A673 (cell line): ENCODE measurements around the gene C19orf53.

Source experiments
- CTCF ChIP-seq: fragments of 300-800, 200-600 bp; sonication (generic); conservative IDR thresholded peaks from 2 replicates; pipeline ENCODE4 v1.5.1; 2017; ENCODE audit warnings: low read depth, mild to moderate bottlenecking, antibody characterized with exemption, low read length, moderate library complexity, mixed read lengths
- EZH2 ChIP-seq: fragments of 200-600 bp; sonication (generic); IDR thresholded peaks from 2 replicates; pipeline ENCODE4 v1.6.1; 2017; ENCODE audit warnings: borderline replicate concordance, low read depth, mild to moderate bottlenecking, mixed read lengths, antibody characterized with exemption, low read length; ENCODE audit not compliant: poor library complexity, severe bottlenecking

GRCh38 chr19:13768510-13768909 is 5.7 kb upstream of the C19orf53 start:
- TF ChIP-seq CTCF = no peak
- TF ChIP-seq EZH2 = no peak
